PC-3 (cell line): ENCODE results near the gene PCDH15.

Experiments
- EZH2 ChIP-seq: fragments of 300-600 bp; sonication (generic); IDR thresholded peaks from one replicate; pipeline ENCODE4 v1.6.1; 2017; ENCODE audit warnings: antibody characterized with exemption, mild to moderate bottlenecking, low read length; ENCODE audit not compliant: unreplicated experiment
- TF ChIP-seq, protein P1 (sequence below): fragments of 300-600 bp; sonication (generic); conservative IDR thresholded peaks from 2 replicates; pipeline ENCODE4 v1.5.1; 2017; ENCODE audit warnings: antibody characterized with exemption, low read depth, mild to moderate bottlenecking, low read length

GRCh38 chr10:54691331-54691730, 109.7 kb downstream of the PCDH15 start:
- TF ChIP-seq, protein P1, sequence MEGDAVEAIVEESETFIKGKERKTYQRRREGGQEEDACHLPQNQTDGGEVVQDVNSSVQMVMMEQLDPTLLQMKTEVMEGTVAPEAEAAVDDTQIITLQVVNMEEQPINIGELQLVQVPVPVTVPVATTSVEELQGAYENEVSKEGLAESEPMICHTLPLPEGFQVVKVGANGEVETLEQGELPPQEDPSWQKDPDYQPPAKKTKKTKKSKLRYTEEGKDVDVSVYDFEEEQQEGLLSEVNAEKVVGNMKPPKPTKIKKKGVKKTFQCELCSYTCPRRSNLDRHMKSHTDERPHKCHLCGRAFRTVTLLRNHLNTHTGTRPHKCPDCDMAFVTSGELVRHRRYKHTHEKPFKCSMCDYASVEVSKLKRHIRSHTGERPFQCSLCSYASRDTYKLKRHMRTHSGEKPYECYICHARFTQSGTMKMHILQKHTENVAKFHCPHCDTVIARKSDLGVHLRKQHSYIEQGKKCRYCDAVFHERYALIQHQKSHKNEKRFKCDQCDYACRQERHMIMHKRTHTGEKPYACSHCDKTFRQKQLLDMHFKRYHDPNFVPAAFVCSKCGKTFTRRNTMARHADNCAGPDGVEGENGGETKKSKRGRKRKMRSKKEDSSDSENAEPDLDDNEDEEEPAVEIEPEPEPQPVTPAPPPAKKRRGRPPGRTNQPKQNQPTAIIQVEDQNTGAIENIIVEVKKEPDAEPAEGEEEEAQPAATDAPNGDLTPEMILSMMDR, result no peak
- TF ChIP-seq EZH2, result no peak
